HG02938 (cell line): ENCODE data around the gene UPK3B.
"Not testable (repeated sequence)": the region's sequence is repeated elsewhere in the genome, so short reads cannot be mapped to it uniquely, and the experiment has no call there.

Experiments used
- ATAC-seq: cut with Tn5 transposase; IDR thresholded peaks from one replicate; pipeline ENCODE4 v1.9.1; 2021; ENCODE audit warnings: mild to moderate bottlenecking, moderate library complexity; ENCODE audit not compliant: unreplicated experiment

The UPK3B gene

GRCh38 chr7:76512941-76513816 is 2.8 kb downstream of the UPK3B start:
- no peak for ATAC-seq

- ATAC-seq, result no peak
These were observed 3.8 kb downstream of the UPK3B start for GRCh38 chr7:76513817-76514799.

GRCh38 chr7:76514926-76515771 is 4.8 kb downstream of the UPK3B start:
- ATAC-seq, result no peak

- ATAC-seq, result no peak
These were observed 5.7 kb downstream of the UPK3B start for GRCh38 chr7:76515999-76516443.

- not testable (repeated sequence) for ATAC-seq
These were observed 6.6 kb downstream of the UPK3B start for GRCh38 chr7:76516932-76517331.

GRCh38 chr7:76526183-76526582 is 15.8 kb downstream of the UPK3B start:
- not testable (repeated sequence) for ATAC-seq

- not testable (repeated sequence) for ATAC-seq
These were observed 21.3 kb downstream of the UPK3B start for GRCh38 chr7:76531643-76532042.

- not testable (repeated sequence) for ATAC-seq
These were observed 32.8 kb downstream of the UPK3B start, which contains the start of gene SPDYE16 for GRCh38 chr7:76543197-76543596. SPDYE16 (minus strand) TSS chr7:76543297; CDS start chr7:76541459, 1,838 bp downstream.

- ATAC-seq, result peak; percentile 97
These were observed 38.9 kb downstream of the UPK3B start for GRCh38 chr7:76549025-76549854.

- ATAC-seq, result not testable (repeated sequence)
These were observed 39.5 kb downstream of the UPK3B start for GRCh38 chr7:76549855-76550248.

- ATAC-seq, result not testable (repeated sequence)
These were observed 41.6 kb downstream of the UPK3B start for GRCh38 chr7:76551992-76552391.

- ATAC-seq, result not testable (repeated sequence)
These were observed 49.3 kb downstream of the UPK3B start for GRCh38 chr7:76559685-76560084.

GRCh38 chr7:76560157-76560556 is 49.8 kb downstream of the UPK3B start:
- ATAC-seq, result not testable (repeated sequence)

GRCh38 chr7:76561342-76561741 is 51.0 kb downstream of the UPK3B start:
- ATAC-seq, result not testable (repeated sequence)

GRCh38 chr7:76565001-76565400 is 54.6 kb downstream of the UPK3B start:
- ATAC-seq, result not testable (repeated sequence)
